Amniotic epithelial cell (primary cell): ENCODE data around the gene SH2D2A.
A peak's percentile ranks its signal among the peaks of the same experiment; 100 is the strongest.

Source experiments
- DNase-seq: peaks from one replicate; pipeline ENCODE4 v3.0.0-alpha.2; 2010; ENCODE audit warnings: low read depth

SH2D2A gene

DNA sequence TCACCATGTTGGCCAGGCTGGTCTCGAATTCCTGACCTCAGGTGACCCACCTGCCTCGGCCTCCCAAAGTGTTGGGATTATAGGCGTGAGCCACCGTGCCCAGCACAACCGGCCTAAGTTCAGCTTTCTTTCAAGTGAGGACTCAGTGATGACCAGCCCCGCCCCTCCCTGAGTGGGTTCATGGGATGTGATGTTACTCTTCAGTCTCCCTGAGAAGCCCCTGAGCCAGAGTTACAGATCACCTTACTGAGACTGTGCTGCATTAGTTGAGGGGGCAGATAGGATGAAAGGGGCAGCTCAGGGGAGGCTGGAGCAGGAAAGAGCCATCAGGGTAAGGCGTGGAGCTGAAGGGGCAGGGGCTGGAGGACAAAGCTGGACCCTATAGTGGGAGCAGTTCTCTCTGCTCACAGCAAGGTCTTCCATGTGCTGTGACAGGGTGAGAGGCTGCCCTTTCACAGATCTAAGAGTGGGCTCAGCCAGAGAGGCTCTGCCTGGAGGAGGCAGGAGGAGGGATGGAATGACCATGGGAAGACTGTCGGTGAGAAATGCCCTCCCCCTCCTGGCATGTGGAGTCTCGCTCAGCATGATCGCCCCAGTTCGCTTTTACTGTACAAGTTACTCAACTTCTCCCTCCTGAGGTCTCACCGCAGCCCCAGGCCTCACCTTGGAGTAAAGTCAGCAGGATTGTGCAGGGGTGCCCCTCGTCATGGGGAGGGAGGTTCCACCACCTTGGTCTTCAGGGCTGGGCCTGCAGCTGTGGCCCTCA lies 13.4 kb downstream of the SH2D2A start:
- peak; percentile 66 for DNase-seq

DNA sequence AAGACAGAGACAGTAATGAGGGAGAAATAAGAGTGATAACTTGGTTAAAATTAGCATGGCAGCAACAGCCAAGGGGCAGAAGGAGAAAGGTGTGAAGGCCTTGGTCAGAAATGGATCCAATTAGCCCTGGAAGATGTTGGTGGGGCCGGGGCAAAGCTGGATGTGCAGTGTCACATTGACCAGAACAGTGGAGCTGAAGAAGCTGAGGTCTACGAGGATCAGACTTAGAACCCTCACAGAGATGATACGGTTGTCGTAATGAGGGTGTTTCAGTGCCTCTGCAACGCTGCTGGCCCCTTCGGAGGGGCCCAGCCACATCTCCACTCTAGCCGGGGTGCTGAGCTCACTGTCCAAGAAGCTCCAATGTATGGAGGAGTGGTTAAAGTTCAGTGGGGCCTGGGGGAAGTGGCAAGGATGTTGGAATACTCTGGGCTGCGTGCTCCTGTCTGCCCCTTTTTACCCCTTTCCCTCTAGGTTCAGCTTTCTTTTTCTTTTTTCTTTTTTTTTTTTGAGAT lies 14.2 kb downstream of the SH2D2A start:
- DNase-seq = no peak

DNA sequence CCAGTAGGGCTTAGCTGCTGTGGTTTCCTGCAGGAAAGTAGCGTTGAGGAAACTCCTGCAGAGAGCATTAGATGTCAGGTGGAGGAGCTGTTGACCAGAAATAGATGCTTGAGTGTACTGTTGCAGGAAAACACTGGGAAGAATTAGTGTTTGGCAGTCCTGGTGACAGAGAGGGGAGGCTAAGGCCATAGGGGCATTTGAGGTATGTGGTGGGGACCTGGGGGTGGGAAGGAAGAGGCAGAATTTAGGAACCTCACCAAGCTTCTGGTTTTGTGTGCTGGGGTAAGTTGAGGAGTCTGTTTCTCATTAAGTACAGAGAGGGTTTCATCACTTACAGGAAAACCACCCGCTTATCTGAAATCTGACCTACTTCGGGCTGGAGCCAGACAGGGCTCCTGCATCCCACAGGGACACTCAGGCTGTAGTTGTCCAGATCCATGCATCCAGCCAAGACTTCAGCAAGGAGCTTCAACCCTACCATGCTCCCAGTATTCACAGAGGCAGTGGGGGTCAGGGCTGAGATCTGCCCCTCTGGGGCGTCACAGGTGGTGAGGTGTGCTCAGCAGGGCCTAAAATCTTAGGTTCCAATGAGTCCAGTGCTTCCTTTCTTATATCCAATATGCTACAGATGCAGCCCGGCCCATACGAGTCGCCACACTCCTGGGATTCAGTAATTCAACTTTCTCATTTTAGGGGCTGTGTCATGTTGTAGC lies 15.1 kb downstream of the SH2D2A start:
- DNase-seq = peak; percentile 90

DNA sequence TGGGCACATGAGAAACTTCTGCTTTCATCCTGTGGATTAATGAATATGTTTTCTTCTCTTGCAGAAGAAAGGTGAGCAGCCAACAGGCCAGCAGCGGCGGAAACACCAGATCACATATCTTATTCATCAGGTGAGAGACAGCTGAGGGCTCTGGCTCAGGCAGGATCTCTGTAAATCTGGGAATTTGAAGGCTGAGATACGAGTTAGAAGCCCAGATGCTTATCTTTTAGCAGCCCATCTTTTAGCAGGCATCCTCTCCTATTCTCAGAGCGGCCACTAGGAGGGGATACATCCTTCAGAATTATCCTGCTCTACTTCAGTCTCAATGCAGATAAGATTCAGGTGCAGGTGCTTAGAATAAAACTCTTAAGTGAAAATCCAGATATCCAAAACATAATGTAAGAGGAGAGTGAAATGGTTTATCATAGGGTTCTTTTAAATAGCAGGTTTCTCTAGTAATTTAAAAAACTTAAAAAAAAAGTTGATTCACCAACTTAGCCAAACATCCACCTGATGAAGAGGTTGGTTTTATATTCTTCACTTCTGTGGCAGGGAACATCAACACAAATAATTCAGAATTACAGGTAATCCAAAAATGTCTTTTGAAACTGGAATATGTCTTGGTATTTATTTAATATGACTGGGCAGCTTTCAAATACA lies 19.3 kb downstream of the SH2D2A start:
- peak; percentile 68 for DNase-seq

DNA sequence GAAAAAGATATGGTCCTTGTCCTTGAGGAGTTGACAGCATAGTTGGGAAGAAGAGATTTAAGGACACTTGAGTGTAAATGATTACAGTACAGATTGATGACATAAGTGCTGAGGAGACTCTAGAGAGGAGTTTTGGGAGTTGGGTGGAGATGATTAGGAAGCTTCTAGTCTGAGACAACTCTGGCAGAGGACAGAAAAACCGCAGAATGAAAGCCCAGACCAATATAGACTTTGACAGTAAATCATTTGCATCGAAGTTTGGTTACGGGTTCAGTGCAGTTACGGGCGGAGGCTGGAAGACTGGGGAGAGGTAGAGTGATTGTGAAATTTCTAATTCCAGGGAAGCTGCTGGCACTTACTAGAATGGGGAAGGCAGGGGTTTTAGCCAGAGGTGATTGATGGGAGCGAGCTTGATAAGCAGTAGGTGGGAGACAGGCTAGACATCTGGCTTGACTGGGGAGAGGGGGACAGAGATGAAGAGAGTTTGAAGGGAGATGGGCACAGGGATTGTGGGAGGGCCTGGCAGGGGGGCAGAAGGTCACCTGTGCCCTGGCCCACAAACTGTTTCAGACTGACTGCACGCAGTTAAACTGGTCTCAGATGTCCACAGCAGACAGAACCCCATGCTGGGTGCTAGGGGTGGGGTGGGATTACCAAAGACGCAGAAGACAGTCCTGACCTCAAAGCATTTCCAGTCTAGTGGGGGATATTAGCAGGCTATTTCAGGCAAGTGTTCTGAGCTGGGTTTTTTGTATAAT lies 20.1 kb downstream of the SH2D2A start:
- DNase-seq = peak; percentile 69

DNA sequence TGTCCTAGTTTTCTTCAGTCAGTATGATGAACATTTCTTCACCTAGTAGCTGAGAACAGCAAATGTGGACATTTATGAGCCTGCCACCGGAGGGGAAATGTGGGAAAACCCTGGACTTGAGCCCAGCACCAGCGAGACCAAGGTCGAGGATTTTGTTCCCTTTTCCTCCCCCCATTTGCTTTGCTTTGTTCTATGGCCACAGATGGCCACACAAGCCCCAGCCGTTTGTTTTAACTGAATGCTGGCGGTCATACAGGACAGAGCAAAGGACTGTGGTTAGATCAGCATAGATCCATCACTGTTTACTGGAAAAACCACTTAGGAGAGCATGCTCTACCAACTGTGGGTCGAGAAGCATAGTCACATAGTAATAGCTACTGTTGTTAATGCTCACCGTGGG lies 20.9 kb downstream of the SH2D2A start:
- peak; percentile 47 for DNase-seq

DNA sequence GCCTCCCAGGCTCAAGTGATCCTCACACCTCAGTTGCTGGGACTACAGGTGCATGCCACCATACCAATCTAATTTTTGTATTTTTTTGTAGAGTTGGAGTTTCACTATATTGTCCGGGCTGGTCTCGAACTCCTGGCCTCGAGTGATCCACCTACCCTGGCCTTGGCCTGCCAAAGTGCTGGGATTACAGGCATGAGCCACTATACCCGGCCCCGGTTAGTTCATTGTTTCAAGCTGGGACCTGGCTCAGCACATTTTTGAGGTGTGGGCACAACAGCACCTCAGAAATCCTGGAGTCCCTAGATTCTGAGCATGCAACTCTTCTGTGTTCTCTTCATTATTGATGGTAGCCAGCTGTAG lies 21.3 kb downstream of the SH2D2A start:
- DNase-seq = no peak

GRCh38 chr1:156794506-156795373 lies 21.9 kb downstream of the SH2D2A start:
- DNase-seq = no peak

- DNase-seq = no peak
Measured at GRCh38 chr1:156789621-156790318, 26.9 kb downstream of the SH2D2A start.

DNA sequence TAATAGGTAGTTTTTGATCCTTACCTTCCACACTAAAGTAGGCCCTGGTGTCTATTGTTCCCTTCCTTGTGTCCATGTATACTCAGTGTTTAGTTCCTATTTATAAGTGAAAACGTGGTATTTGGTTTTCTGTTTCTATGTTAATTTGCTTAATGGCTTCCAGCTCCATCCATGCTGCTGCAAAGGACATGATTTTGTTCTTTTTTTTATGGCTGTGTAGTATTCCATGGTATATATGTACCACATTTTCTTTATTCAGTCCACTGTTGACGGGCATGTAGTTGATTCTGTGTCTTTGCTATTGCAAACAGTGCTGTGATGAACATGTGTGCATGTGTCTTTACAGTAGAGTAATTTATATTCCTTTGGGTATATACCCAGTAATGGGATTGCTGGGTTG lies 28.5 kb downstream of the SH2D2A start:
- DNase-seq = no peak

DNA sequence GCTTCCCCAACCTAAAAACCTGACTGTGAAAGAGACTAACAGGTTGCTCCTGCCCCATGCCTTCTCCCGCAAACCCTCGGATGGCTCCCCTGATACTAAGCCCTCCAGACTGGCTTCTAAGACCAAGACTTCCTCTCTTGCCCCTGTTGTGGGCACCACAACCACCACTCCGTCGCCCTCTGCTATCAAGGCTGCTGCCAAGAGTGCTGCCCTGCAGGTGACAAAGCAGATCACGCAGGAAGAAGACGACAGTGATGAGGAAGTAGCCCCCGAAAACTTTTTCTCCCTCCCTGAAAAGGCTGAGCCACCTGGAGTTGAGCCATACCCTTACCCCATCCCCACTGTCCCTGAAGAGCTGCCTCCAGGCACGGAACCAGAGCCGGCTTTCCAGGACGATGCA lies 30.0 kb downstream of the SH2D2A start:
- DNase-seq = no peak

DNA sequence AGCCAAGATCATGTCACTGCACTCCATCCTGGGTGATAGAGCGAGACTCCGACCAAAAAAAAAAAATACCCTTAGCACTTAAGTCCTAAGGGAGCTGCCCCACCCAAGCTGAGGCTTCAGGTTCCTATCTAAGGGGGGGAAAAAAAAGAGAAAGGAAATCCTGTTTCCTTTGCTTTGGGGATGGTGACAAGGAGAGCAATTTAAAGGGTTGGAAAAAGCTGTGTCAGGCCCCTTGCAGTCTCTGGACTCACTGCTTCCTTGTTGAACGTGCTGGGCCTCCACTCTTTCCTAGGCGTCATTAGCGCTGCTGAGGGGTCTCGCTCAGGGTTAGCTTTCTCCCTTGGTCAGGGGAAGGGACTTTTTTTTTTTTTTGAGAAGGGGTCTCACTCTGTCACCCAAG lies 31.2 kb downstream of the SH2D2A start:
- DNase-seq = no peak

DNA sequence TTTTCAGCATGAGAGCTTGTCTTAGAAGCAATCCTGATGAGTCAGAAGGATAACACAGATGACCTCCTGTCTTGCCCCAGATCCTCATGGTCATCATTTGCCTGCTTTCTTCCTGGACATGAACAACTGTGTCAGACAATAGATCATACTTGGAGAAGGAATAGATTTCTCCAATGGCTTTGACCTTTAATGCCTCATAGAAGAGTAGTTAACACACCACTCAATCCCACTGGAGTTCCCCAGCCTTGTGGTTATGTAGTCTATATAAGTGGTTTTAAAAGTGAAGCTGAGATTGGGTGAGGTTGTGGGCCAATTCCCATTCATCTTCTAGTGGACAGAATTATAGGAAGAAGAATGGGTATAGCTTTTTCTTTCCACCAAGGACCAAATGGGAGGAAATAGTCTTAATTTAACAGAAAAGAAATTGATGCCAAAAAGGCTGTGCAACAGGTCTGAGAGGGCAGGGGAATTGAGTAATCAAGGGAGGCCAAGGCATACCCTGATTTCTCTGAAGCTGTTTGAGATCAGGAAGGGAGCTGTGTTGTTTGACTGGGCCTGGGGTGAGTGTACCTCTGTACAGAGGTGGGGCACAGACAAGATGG lies 35.0 kb downstream of the SH2D2A start:
- DNase-seq = peak; percentile 89

DNA sequence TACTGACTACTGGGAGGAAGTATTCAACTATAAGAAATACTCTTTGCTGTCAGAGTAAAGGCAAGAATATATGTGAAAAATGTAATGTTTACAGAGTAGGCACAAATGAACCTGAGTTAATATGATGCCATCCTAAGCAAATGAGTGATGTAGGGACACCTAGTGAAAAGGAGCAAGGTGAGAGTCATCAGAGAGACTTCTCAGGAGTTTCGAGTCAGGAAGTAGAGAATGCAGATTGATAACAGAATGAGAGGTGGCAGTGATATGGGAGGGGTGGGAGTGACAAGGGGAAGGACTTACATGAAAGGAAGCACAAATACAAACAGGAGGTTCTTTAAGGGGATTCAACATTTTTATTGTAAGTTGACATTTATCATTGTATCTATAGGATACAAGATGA lies 39.1 kb downstream of the SH2D2A start:
- DNase-seq = no peak

- DNase-seq = no peak
Measured at GRCh38 chr1:156776942-156777341, 39.7 kb downstream of the SH2D2A start.

GRCh38 chr1:156775799-156776198 lies 40.8 kb downstream of the SH2D2A start:
- DNase-seq = no peak

GRCh38 chr1:156773607-156774006 lies 43.0 kb downstream of the SH2D2A start:
- DNase-seq = no peak

DNA sequence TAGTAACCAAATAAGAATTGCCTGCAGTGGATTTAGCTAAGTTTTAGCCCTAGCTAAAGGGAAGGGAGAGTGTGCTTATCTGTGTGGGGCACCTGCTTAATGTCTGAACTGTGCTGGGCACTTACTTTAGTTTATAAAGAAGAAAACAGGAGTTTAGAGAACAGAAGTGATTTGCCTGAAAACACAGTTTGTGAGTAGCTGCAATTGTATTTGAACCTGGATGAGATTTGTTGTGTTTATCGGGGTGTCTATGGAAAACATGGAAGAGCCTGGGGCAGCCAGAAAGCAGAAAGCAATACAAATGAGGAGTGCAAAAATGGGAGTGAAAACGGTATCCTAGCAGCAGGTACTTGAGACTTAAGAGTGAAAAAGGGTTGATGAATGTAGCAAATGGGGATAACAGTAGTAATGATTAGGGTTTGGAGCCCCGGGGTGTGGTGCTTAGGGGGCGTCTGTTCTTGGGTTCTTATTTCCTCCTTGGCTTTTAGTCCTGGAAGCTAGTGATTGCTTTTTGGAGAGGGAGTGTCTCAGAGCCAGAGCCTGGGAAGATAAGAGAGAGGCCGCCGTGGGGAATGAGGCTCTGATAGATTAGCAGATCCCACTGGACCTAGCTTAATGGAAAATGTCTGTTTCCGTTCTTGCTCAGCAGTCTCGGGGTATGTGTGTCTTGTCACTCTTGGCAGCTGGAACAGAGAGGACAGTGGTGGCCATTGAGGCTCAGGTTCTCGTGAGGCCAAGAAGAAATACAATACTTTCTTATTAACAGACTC lies 43.7 kb downstream of the SH2D2A start:
- no peak for DNase-seq

DNA sequence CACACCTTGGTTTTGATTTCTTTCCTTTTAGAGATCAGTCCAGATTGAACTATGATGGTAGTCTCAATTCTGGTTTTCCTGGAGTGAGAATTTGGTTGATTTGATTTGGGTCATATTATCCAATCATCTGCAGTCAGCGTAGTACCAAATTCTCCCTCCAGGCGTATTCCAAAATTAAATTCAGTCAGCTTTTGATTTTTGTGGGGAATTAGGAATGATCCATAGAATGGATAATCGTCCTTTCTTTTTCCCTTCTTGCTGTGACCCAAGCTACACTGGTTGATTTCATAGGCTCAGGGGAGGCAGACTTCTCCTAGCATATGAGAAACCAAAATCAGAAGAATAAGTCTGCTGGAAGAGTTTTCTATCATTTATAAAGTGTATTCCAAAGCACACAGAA lies 44.4 kb downstream of the SH2D2A start:
- no peak for DNase-seq
